ENCODE data around the gene KRTAP17-1.

DNA sequence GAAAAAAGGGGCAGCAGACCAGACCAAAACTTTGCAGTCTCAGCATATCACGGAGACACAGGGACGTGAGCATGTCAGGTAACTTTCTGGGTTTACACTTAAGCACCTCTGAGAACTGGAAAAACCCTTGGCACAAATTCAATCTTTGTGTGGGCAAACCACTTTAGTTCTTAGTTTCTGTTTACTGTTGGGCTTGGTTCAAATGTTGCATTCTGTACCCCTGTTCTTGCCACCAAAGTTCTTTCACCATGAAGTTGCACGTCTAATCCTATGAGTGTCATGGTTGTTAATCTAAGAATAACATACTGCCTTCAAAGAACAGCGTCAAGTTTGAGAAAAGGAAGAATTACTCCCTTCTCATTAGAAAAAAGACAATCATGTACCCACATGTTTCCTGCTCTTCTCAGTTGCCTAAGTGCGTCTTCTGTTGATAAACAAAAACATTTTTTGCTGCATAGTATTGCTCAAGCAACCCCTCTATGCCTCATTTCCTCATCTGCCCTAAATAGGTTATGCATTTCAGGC lies 23.5 kb upstream of the KRTAP17-1 start:
- TF ChIP-seq, protein P1, sequence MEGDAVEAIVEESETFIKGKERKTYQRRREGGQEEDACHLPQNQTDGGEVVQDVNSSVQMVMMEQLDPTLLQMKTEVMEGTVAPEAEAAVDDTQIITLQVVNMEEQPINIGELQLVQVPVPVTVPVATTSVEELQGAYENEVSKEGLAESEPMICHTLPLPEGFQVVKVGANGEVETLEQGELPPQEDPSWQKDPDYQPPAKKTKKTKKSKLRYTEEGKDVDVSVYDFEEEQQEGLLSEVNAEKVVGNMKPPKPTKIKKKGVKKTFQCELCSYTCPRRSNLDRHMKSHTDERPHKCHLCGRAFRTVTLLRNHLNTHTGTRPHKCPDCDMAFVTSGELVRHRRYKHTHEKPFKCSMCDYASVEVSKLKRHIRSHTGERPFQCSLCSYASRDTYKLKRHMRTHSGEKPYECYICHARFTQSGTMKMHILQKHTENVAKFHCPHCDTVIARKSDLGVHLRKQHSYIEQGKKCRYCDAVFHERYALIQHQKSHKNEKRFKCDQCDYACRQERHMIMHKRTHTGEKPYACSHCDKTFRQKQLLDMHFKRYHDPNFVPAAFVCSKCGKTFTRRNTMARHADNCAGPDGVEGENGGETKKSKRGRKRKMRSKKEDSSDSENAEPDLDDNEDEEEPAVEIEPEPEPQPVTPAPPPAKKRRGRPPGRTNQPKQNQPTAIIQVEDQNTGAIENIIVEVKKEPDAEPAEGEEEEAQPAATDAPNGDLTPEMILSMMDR (IDR thresholded peaks at IDR 0.05) = no peak
- no peak for TF ChIP-seq POLR2A (IDR thresholded peaks at IDR 0.05)

All from adrenal gland (tissue), 5 donors.